ENCODE measurements around the gene CEP128.

The CEP128 gene

DNA sequence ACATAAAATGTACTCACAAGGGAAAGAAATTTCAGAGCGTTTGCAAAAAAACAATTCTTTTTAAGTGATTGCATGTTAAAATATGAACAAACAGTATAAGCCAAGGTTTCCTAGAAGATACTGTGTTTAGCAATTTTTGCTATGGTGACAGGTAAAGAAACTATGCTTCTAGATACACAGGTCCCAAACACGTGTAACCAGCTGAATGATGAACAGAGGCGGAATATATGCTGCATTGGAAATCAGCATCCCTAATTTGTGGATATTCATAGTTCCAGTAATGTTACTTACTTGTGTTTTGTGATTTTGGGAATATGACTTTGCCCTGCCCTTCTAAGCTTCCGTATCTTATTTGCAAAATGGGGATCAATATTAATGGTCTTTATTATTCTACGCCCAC, 403.9 kb downstream of the CEP128 start:
- FAIRE-seq, result no peak

DNA sequence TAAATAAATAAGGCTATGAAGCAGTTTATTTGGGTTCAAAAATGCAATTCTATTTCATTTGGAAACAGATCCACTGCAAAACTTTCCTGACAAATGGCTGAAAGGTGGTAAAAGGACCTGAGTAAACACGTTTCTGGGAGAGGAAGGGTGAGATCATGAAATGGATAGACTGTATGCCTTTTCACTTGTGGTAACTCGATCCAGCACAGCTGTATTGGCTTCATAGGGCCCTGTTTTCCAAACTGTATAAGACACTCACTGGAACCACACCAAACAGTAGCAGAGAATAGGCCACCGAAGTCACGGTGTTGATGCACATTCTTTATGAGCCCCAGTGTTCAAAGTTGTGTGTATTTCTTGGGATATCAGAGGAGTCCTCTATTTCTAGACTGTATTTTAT, 405.1 kb downstream of the CEP128 start:
- no peak for FAIRE-seq

GRCh38 chr14:80535171-80535570, 406.4 kb downstream of the CEP128 start:
- no peak for FAIRE-seq

DNA sequence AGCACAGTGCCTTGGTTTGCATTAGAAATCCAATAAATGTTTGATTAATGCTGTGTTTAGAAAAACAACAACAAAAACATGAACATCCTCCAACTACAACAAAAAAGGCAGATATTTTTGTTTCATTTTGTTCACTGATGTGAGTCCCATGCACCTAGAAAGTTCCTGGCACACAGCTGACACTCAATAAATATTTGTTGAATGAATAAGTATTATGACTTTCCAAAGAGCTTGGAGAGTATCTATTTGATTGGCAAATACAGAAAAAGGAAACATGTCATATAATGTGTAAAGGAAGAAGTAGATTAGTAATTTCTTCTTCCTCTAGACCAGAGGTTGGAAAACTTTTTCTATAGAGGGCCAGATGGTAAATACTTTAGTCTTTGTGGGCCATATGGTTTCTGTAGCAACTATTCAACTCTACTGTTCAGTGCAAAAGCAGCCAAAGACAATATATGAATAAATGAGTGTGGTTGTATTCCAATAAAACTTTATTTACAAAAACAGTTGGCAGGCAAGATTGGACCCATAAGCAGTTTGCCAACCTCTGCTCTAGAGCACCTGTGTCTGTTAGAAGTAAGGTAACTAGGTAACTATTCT, 417.9 kb downstream of the CEP128 start:
- FAIRE-seq, result no peak

DNA sequence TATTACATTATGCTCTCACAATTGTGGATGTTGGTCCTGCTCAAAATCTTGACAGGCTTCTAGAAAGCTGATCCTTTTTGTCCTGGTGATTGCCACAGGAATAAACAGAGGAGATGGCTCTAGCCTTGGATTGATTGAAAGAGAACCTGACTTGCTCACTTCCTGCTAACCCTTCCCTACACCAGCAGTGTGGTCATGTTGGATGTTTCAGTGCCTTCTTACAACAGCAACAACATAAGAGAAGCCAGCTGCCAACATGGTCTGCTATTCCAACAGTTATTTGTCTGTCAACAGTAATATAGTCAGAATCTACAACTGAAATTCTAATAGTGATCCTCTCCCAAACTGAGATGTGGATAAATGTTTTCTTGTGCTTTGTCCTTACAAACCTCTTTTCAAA, 418.6 kb downstream of the CEP128 start:
- no peak for FAIRE-seq

- FAIRE-seq, result no peak
Observed at GRCh38 chr14:80522411-80522810, 419.1 kb downstream of the CEP128 start.

DNA sequence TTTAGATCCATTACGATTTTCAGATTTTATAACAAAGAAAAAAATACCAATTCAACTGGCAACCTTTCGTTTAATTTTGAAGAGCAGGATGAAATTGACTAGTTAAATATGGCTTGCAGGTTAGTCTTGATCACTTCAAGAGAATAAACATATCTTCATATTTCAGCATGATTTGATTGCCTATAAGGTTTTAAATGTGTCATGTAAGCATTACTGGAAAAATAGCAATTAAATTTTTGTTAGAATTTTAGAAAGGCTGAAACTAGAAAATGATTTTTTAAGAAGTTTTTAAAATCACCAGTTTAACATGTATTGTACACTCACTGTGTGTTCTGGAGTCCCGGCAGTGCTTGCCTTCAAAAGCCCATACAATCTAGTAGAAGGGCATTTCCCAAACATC, 420.1 kb downstream of the CEP128 start:
- no peak for FAIRE-seq

DNA sequence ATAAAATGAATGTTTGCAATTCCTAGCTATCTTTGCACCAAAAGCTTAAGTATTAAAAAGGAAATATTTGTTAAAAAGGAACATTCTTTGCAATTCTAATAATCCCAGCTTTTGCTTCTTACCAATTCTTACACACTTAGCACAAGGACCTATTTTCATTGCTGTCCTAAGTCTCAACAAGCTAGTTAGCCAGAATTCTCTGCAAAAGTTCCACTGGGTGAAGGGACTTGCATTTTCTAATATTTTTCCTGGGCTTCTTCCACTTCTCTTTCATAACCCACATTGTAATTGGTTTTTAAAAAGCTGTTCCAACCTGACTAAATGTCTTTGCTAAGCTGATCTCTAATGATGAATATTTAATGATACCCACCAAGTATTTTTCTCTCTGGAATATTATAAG, 422.5 kb downstream of the CEP128 start:
- FAIRE-seq, result no peak

DNA sequence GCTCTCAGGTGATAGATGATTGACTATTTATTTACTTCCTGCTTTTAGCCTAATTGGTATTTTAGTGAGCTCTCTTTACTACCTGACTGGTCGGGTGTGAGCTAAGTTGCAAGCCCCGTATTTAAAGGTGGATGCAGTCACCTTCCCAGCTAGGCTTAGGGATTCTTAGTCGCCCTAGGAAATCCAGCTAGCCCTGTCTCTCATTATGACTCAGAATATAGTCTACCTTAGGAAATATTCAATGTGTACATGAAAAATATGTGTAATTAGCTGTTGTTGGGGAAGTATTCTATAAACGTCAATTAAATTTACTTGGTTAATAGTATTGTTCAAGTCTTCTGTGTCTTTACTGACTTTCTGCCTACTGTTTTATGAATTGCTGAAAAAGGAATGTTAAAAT, 423.4 kb downstream of the CEP128 start:
- FAIRE-seq, result no peak

GRCh38 chr14:80507292-80507869, 434.2 kb downstream of the CEP128 start:
- FAIRE-seq, result no peak

DNA sequence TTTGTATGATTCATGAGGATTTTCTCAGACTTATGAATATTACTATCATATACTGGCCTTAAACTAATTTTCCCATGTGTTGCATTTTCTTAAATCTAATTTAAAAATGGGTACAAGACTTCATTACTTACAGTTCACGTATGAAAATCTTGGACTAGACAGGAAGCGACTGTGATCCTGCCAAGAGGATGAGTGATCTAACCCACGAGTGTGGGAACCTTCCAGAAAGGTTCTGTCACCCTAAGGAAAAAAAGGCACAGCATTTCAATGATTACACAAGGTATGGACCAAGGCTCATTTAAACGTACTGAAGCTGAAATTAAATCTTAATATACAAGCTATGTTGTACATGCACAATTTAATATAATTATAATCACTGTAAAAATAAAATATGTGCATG, 436.8 kb downstream of the CEP128 start:
- FAIRE-seq, result no peak

DNA sequence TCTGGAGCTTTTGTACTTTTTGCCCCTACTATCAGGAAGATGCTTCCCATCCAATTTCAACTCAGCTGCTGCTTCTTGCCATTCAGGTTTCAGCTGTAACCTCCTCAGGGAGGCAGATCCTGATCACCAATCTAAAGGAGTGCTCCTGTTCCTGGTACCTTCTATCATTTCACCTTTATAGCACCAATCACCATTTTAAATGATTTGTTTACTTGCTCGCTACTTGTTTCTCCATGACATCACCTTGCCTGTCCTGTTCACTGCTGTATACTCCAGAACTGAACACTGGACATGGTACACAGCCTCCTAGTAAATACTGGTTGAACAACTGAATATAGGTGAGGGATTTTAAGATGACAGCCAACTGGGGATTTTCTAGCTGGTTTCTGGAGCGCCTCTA, 443.0 kb downstream of the CEP128 start:
- no peak for FAIRE-seq

DNA sequence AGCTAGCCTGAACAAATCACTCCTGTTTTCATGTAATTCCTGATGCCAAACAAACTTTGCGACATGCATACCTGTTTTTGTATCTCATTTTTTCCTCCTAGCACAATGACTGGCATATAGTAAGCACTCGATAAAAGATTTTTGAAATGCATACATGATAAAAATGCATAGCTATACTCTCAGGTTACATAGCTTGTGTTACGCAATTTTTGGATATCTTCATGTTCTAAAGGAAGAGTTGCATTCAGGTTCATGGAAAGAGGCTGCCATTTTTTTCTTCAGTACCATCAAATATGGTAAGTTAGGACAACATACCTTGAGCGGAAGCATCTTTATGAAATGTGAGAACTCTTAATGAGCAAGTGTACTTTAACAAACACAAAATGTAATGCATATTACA, 445.4 kb downstream of the CEP128 start:
- no peak for FAIRE-seq

DNA sequence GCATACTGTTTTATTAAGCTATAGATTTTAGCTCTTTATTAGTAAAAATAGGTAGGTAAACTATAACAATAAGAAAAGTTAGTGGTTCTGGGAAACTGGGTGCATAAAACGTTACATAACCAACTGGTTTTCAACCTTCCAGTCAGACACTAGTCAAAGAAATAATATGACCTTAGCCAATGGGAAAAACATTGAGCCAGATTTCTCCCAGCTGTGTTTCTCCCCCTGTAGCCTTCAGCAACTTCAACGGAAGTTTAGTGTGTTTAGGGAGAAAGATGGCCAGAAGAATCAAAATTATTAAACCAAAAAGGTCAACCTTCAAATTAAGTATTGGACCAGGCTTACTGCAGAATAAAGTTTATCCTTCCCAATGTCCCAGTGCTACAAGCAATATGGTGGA, 446.8 kb downstream of the CEP128 start:
- FAIRE-seq, result no peak

DNA sequence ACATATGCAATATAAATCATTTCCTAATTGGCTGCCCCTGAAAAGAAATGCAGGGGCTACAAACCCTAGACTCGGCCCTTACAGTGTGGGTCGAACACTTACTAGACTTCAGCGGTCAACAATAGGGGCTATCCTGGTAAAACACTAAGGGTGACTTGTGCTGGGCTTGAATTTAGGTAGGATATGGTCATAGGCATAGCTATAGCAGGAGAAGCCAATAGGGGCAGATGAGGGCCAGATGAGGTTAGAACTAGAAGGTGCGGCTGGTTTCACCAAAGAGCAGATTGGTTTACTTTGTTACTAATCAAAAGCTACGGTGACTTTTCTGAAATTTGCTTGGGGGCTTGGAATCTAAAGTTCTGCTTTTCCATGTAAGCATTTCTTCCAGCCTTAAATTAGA, 447.9 kb downstream of the CEP128 start:
- no peak for FAIRE-seq

- FAIRE-seq, result no peak
Observed at GRCh38 chr14:80491650-80492049, 449.9 kb downstream of the CEP128 start.

DNA sequence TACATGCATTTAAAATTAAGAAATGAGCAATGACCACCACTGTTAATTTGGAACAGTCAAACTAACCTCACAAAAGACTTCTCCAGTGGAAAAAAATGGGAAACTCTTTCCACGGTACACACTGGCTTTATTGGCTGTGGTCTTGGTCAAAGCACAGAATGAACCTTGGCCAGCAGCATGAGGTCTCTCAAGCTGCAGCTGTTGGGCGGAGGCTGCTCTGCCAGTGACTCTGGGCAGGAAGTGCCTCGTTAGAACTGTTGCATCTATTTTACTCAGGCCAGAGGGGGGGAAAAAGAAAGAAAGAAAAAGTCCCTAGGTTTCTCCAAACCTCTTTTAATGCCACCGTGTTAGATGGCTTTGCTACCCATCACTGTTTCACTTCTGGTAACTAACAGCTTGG, 450.4 kb downstream of the CEP128 start:
- FAIRE-seq, result no peak

GRCh38 chr14:80489513-80489912, 452.0 kb downstream of the CEP128 start:
- FAIRE-seq, result no peak

GRCh38 chr14:80485764-80486163, 455.8 kb downstream of the CEP128 start:
- FAIRE-seq, result no peak

DNA sequence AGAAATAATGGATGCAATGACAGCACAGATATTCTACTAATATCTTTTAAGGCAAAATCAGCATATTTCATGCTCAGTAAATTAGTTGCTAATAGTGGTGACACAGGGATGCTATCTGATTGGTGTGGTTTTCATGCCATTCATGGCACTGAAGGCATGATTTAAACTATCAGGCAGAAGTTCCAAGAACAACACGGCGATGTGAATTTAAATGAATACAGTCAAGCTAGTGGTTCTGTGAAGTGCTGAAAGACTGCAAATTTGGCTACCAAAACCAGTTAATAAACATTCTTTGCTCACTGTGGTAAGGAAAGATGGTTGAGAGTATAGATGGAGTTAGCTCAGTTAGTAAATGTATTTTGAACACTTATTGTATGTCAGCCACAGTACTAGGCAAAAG, 458.2 kb downstream of the CEP128 start:
- FAIRE-seq, result no peak

DNA sequence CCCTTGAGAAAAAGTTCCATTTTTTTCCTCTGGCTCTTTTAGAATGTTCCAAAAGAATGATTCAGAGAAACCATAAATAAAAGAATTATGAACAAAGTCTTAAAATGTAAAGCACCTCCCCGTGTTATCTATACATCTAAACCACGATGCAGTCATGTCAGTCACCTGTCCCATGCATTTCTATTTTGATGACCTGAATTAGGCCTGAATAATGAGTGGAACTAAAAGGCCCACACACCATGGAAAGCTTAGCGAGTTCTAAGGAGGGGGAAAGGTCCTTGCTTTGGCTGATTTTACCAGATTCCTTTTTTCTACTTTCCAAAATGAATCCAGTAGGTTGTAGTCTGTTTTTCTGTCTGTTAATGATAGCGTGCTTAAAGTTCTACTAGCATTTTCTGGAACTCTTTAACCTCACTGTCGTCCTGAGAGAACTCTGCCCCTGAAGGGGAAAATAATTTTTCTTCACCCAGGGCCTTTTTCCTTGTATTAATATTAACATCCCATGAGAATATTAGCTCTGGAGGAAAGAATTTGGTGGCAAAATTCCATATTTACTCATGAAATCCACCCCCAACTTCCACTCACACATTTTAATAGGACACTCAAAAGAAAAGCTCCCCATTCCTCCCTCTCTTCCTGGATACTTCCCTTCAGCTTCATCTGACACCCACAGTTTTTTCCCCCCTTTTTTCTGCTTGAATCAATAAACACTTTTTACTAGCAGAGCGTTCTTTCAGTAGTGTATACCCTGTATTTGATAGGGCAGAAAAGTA, 464.0 kb downstream of the CEP128 start:
- no peak for FAIRE-seq

GRCh38 chr14:80475074-80475473, 466.5 kb downstream of the CEP128 start:
- no peak for FAIRE-seq

DNA sequence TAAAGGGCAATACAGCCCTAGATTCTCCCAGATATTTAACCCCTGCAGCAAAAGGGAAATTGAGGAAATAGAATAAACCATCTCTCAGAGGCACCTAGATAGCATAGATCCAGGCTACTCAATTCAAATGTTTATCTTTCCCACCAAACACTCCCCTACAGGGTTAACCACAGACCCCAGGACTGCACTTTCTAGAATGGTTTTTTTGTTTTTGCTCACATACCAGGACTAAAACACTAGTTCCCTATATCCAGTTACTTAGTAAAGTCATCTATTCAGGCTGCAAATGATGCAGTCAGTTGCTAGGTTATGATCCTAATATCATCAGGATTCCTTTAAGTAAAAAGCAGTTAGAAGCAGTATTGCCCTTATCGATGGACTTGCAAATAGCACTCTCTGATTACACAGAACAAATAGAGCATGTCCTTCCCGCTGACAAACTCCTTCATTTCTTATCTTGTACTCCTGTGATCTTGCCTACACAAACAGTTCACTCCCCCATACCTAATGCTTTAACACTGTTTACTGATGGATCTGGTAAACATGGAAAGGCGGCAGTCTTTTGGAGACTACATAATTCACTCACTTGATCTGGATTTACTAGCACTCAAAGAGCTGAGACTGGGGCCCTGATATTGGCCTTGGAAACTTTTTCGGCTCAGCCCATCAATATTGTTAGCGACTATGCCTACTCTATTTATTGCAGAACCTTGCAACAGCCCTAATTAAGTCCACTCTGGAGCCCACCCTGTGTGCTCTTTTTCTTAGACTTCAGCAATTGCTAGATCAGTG, 473.0 kb downstream of the CEP128 start:
- no peak for FAIRE-seq
